IMR-90 (cell line): ENCODE measurements around the gene CATSPERE. TPM values are rescaled to one million over a fixed set of nuclear protein-coding genes. Genes with fewer than 3 reads are reported as not detected.

Source experiments
- ATAC-seq: fragments of 200-7000 bp; cut with Tn5 transposase; 2 replicates; pipeline ENCODE4 v1.9.1; 2020; ENCODE audit warnings: low read depth, mild to moderate bottlenecking, moderate library complexity
- BruUV-seq: library from RNA; stranded (reverse); fragments of 400-500 nt; replicated peaks from 2 replicates; lab custom pipeline; 2021; lab: Mats Ljungman, UMichigan
- CTCF ChIA-PET: fragments of 300-600 bp; formaldehyde crosslinking; extraction: SDS; loops from one replicate; lab custom pipeline; 2021; ENCODE audit warnings: antibody characterized with exemption; lab: Yijun Ruan, JAX
- POLR2A ChIA-PET: fragments of 300-600 bp; sonication (Branson Sonifier 250); formaldehyde crosslinking; loops from one replicate; lab custom pipeline; 2022; ENCODE audit warnings: antibody characterized with exemption; ENCODE audit not compliant: unreplicated experiment; lab: Charles Lee
- DNase-seq: peaks from one replicate; pipeline ENCODE4 v3.0.0; 2013
- H2AFZ ChIP-seq: replicated peaks from 2 replicates; pipeline ENCODE3; 2013; ENCODE audit warnings: low read length, mild to moderate bottlenecking; ENCODE audit not compliant: poor library complexity
- H2AK5ac ChIP-seq: 2 replicates; pipeline ENCODE4 v1.6.1; 2013; ENCODE audit warnings: low read depth, low read length, inconsistent platforms
- H2AK9ac ChIP-seq: replicated peaks from 2 replicates; pipeline ENCODE3; 2013; ENCODE audit warnings: mild to moderate bottlenecking, low read depth, low read length, moderate library complexity; ENCODE audit not compliant: poor library complexity
- H2BK120ac ChIP-seq: 2 replicates; pipeline ENCODE4 v1.6.1; 2013; ENCODE audit warnings: low read depth, low read length, inconsistent platforms
- H2BK15ac ChIP-seq: 3 replicates; pipeline ENCODE4 v1.6.1; 2013; ENCODE audit warnings: low read depth, low read length, inconsistent platforms
- H2BK20ac ChIP-seq: 2 replicates; pipeline ENCODE4 v1.6.1; 2013; ENCODE audit warnings: low read depth, mild to moderate bottlenecking, inconsistent platforms, low read length, moderate library complexity
- H2BK5ac ChIP-seq: 2 replicates; pipeline ENCODE4 v1.6.1; 2013; ENCODE audit warnings: mild to moderate bottlenecking, low read depth, low read length, inconsistent platforms; ENCODE audit not compliant: poor library complexity, severe bottlenecking
- H3K14ac ChIP-seq: replicated peaks from 2 replicates; pipeline ENCODE4 v1.6.1; 2013; ENCODE audit warnings: low read depth, low read length, inconsistent platforms
- H3K18ac ChIP-seq: 2 replicates; pipeline ENCODE4 v1.6.1; 2013; ENCODE audit warnings: low read depth, low read length, control low read depth
- H3K23ac ChIP-seq: 2 replicates; pipeline ENCODE4 v1.6.1; 2013; ENCODE audit warnings: low read depth, low read length, inconsistent platforms
- H3K27ac ChIP-seq: 2 replicates; pipeline ENCODE4 v1.5.1; 2013; ENCODE audit warnings: mild to moderate bottlenecking, control low read depth, low read length; ENCODE audit not compliant: insufficient read depth
- H3K27me3 ChIP-seq: 2 replicates; pipeline ENCODE4 v1.6.1; 2013; ENCODE audit warnings: low read length; ENCODE audit not compliant: control insufficient read depth, insufficient read depth
- H3K36me3 ChIP-seq: 2 replicates; pipeline ENCODE4 v1.6.1; 2013; ENCODE audit warnings: low read length, mixed read lengths; ENCODE audit not compliant: control insufficient read depth, insufficient read depth
- H3K4ac ChIP-seq: 2 replicates; pipeline ENCODE4 v1.6.1; 2013; ENCODE audit warnings: low read depth, low read length, inconsistent platforms
- H3K4me1 ChIP-seq: 2 replicates; pipeline ENCODE4 v1.6.1; 2013; ENCODE audit warnings: low read length, mixed read lengths; ENCODE audit not compliant: control insufficient read depth, insufficient read depth
- H3K4me2 ChIP-seq: 2 replicates; pipeline ENCODE4 v1.6.1; 2013; ENCODE audit warnings: low read depth, mild to moderate bottlenecking, control low read depth, low read length, moderate library complexity
- H3K4me3 ChIP-seq: 2 replicates; pipeline ENCODE4 v1.5.1; 2013; ENCODE audit warnings: low read depth, mild to moderate bottlenecking, control low read depth, low read length, moderate library complexity; ENCODE audit not compliant: insufficient read depth
- H3K56ac ChIP-seq: 2 replicates; pipeline ENCODE4 v1.6.1; 2013; ENCODE audit warnings: low read length, inconsistent platforms; ENCODE audit not compliant: insufficient read depth; ENCODE audit errors: extremely low read depth
- H3K79me1 ChIP-seq, 2 experiments: 2 replicates each; pipeline ENCODE4 v1.6.1; 2013; ENCODE audit warnings: low read length in 2 of 2, inconsistent platforms in 1 of 2, low read depth in 1 of 2
- H3K9ac ChIP-seq: 2 replicates; pipeline ENCODE4 v1.6.1; 2013; ENCODE audit warnings: low read depth, low read length, control low read depth
- H3K9me1 ChIP-seq: 2 replicates; pipeline ENCODE4 v1.6.1; 2013; ENCODE audit warnings: low read length, inconsistent platforms; ENCODE audit not compliant: insufficient read depth
- H3K9me3 ChIP-seq: 2 replicates; pipeline ENCODE4 v1.6.1; 2013; ENCODE audit warnings: low read length; ENCODE audit not compliant: control insufficient read depth, insufficient read depth
- H4K20me1 ChIP-seq: 2 replicates; pipeline ENCODE4 v1.6.1; 2013; ENCODE audit warnings: low read length, inconsistent platforms; ENCODE audit not compliant: insufficient read depth
- H4K5ac ChIP-seq: 2 replicates; pipeline ENCODE4 v1.6.1; 2013; ENCODE audit warnings: mild to moderate bottlenecking, low read depth, low read length, control low read depth
- H4K8ac ChIP-seq, 2 experiments: 2 replicates each; pipeline ENCODE4 v1.6.1; 2013; ENCODE audit warnings: low read depth in 2 of 2, low read length in 2 of 2, control low read depth in 1 of 2, inconsistent platforms in 1 of 2
- H4K91ac ChIP-seq: 2 replicates; pipeline ENCODE4 v1.6.1; 2013; ENCODE audit warnings: low read depth, low read length, inconsistent platforms; ENCODE audit not compliant: insufficient read depth
- BHLHE40 ChIP-seq: fragments of 150-350 bp; IDR thresholded peaks from 2 replicates; pipeline ENCODE4 v1.6.1; 2016; ENCODE audit warnings: mild to moderate bottlenecking, low read depth, low read length
- CEBPB ChIP-seq: IDR thresholded peaks from 2 replicates; pipeline ENCODE4 v1.6.1; 2012; ENCODE audit warnings: low read depth, low read length, improper control_type of control experiment
- CHD1 ChIP-seq: IDR thresholded peaks from 2 replicates; pipeline ENCODE4 v1.6.1; 2012; ENCODE audit warnings: low read depth, low read length, improper control_type of control experiment
- CTCF ChIP-seq: conservative IDR thresholded peaks from 2 replicates; pipeline ENCODE4 v1.5.1; 2012; ENCODE audit warnings: mild to moderate bottlenecking, low read depth, low read length, improper control_type of control experiment
- ELK1 ChIP-seq: fragments of 150-350 bp; IDR thresholded peaks from 2 replicates; pipeline ENCODE4 v1.6.1; 2016; ENCODE audit warnings: low read depth, mild to moderate bottlenecking, low read length, moderate library complexity, borderline replicate concordance
- FOS ChIP-seq: fragments of 150-350 bp; IDR thresholded peaks from 2 replicates; pipeline ENCODE4 v1.6.1; 2016; ENCODE audit warnings: low read depth, low read length
- MAFK ChIP-seq: IDR thresholded peaks from 2 replicates; pipeline ENCODE4 v1.6.1; 2012; ENCODE audit warnings: low read depth, low read length, improper control_type of control experiment
- MAZ ChIP-seq: IDR thresholded peaks from 2 replicates; pipeline ENCODE4 v1.6.1; 2012; ENCODE audit warnings: low read depth, mild to moderate bottlenecking, low read length, improper control_type of control experiment, moderate library complexity, borderline replicate concordance
- MXI1 ChIP-seq: IDR thresholded peaks from 2 replicates; pipeline ENCODE4 v1.6.1; 2012; ENCODE audit warnings: low read depth, mild to moderate bottlenecking, low read length, moderate library complexity, borderline replicate concordance
- NFE2L2 ChIP-seq: fragments of 150-350 bp; IDR thresholded peaks from 2 replicates; pipeline ENCODE4 v1.6.1; 2016; ENCODE audit warnings: low read depth, mild to moderate bottlenecking, low read length
- POLR2A ChIP-seq: IDR thresholded peaks from 2 replicates; pipeline ENCODE4 v1.6.1; 2012; ENCODE audit warnings: mild to moderate bottlenecking, low read depth, low read length
- RAD21 ChIP-seq: IDR thresholded peaks from 2 replicates; pipeline ENCODE4 v1.6.1; 2012; ENCODE audit warnings: low read length, improper control_type of control experiment
- RCOR1 ChIP-seq: IDR thresholded peaks from 2 replicates; pipeline ENCODE4 v1.6.1; 2012; ENCODE audit warnings: mild to moderate bottlenecking, low read length, improper control_type of control experiment; ENCODE audit not compliant: insufficient replicate concordance
- RFX5 ChIP-seq: IDR thresholded peaks from 2 replicates; pipeline ENCODE4 v1.8.0; 2012; ENCODE audit warnings: low read depth, mild to moderate bottlenecking, low read length, moderate library complexity
- SMC3 ChIP-seq: fragments of 150-350 bp; IDR thresholded peaks from 2 replicates; pipeline ENCODE4 v1.6.1; 2016; ENCODE audit warnings: low read depth, mild to moderate bottlenecking, antibody characterized with exemption, low read length, moderate library complexity
- USF2 ChIP-seq: fragments of 150-350 bp; IDR thresholded peaks from 2 replicates; pipeline ENCODE4 v1.6.1; 2017; ENCODE audit warnings: mild to moderate bottlenecking, antibody characterized with exemption, low read length, low read depth
- WGBS, 2 experiments: methylation state at CpG; one replicate each; pipeline versions ENCODE4 v1.1.5 to v1.1.7; 2013; ENCODE audit warnings: missing lambda C conversion rate in 2 of 2; ENCODE audit not compliant: insufficient read length in 1 of 2; ENCODE audit errors: extremely low coverage in 2 of 2; 5-methylcytosine and 5-hydroxymethylcytosine counted together
- dilution Hi-C: fragments of 300-500 bp; cut with HindIII; formaldehyde crosslinking; loops from one replicate; pipeline ENCODE4 v1.14.3; 2018; ENCODE audit warnings: low sequenced_read_pairs; ENCODE audit not compliant: unreplicated experiment
- in situ Hi-C: fragments of 300-500 bp; cut with MboI; formaldehyde crosslinking; loops from 3 replicates; pipeline ENCODE4 v1.14.3; 2019; ENCODE audit warnings: low sequenced_read_pairs, inconsistent platforms, mixed read lengths
- intact Hi-C: fragments of 100-400 bp; cut with micrococcal nuclease; formaldehyde crosslinking; loops from 2 replicates; pipeline ENCODE4 v1.10.0; 2022
- polyA plus RNA-seq, 3 experiments: library from polyadenylated mRNA; depleted of rRNA; stranded (reverse); fragments of >200 nt; gene quantifications; 2 replicates each; pipeline ENCODE4 v1.2.3, GENCODE V29; 2012; ENCODE audit warnings: low replicate concordance in 1 of 3
- total RNA-seq: library from RNA; depleted of rRNA; stranded (reverse); fragments of >200 nt; gene quantifications from 2 replicates; pipeline ENCODE4 v1.2.3, GENCODE V29; 2012

CATSPERE gene
- total and polyA plus RNA-seq, 2 of the 4 experiments (the other 2 are of a cell fraction), result 0.07 to 0.18 TPM

GRCh38 chr1:244642526-244642925 is 181.5 kb downstream of the CATSPERE start:
- dilution Hi-C loops (no loop called here), intact Hi-C loops (no loop called here), in situ Hi-C loops (no loop called here)
- Histone ChIP-seq H3K4ac (no peak overlapping the region), H4K91ac (no peak overlapping the region), H4K5ac (no peak overlapping the region), H3K4me2 (no peak overlapping the region), H3K9me1 (no peaks in the 10 kb centered on the region), H2BK15ac (no peak overlapping the region), H3K27me3 (peaks cover 16% of the 10 kb centered on the region), H2BK20ac (no peak overlapping the region), H2AK5ac (no peak overlapping the region), H3K79me1 (no peaks in the 10 kb centered on the region), H2BK5ac (no peak overlapping the region), H3K18ac (no peak overlapping the region), H4K20me1 (no peaks in the 10 kb centered on the region), H3K56ac (no peak overlapping the region), H3K23ac (no peak overlapping the region), H3K9ac (no peak overlapping the region), H3K14ac (no peak overlapping the region), H3K27ac (no peak overlapping the region), H2AK9ac (no peak overlapping the region), H2AFZ (no peak overlapping the region), H3K36me3 (no peaks in the 10 kb centered on the region), H3K4me1 (no peaks in the 10 kb centered on the region), H3K4me3 (no peak overlapping the region), H3K9me3 (peaks cover 2% of the 10 kb centered on the region), H4K8ac (no peak overlapping the region), H2BK120ac (no peak overlapping the region)
- ATAC-seq (no peak), DNase-seq (no peak)
- no peak for TF ChIP-seq NFE2L2
- no peak for TF ChIP-seq FOS
- no peak for TF ChIP-seq ELK1
- no peak for TF ChIP-seq SMC3
- TF ChIP-seq POLR2A, result no peak
- TF ChIP-seq CTCF, result no peak
- TF ChIP-seq RCOR1, result no peak
- TF ChIP-seq USF2, result no peak
- no peak for TF ChIP-seq RFX5
- TF ChIP-seq CEBPB, result no peak
- TF ChIP-seq MAFK, result no peak
- TF ChIP-seq BHLHE40, result no peak
- no peak for TF ChIP-seq MXI1
- no peak for TF ChIP-seq RAD21
- TF ChIP-seq MAZ, result no peak
- no peak for TF ChIP-seq CHD1
- WGBS, 2 experiments, result 86% methylated on average over 7 of the region's 16 CpGs; no CpG with 5 or more reads in 1 of the 2 experiments
- ChIA-PET CTCF (no interaction called here), POLR2A (no interaction called here)
- no TSS peak for BruUV-seq
